Thyroid gland (tissue), 4 donors: ENCODE results near the gene FOXJ3. TPM values are rescaled to one million over a fixed set of nuclear protein-coding genes. Genes with fewer than 3 reads are reported as not detected.

Source experiments
- DNase-seq, 2 donors: peaks; one replicate each; pipeline ENCODE4 v3.0.0-alpha.2; 2019
- H3K27ac ChIP-seq, 3 donors: fragments of 200-600 bp; sonication (generic); 1 replicate in 2 of 3; 2 replicates in 1 of 3; pipeline ENCODE4 v1.5.1; 2016 to 2019; ENCODE audit warnings: mild to moderate bottlenecking in 1 of 3, moderate library complexity in 1 of 3
- H3K27me3 ChIP-seq: fragments of 200-600 bp; sonication (generic); one replicate; pipeline ENCODE4 v1.5.1; 2019
- H3K36me3 ChIP-seq, 2 donors: fragments of 200-600 bp; sonication (generic); one replicate each; pipeline ENCODE4 v1.5.1; 2016 to 2019
- H3K4me1 ChIP-seq, 2 donors: fragments of 200-600 bp; sonication (generic); one replicate each; pipeline ENCODE4 v1.5.1; 2017 to 2019
- H3K4me3 ChIP-seq, 3 donors: fragments of 200-600 bp; sonication (generic); replicated peaks in 1 of 3; 1 replicate in 2 of 3; 2 replicates in 1 of 3; pipeline ENCODE4 v1.5.1; 2016; ENCODE audit warnings: mild to moderate bottlenecking in 1 of 3
- H3K9me3 ChIP-seq: fragments of 200-600 bp; sonication (generic); one replicate; pipeline ENCODE4 v1.5.1; 2017
- POLR2A ChIP-seq, 2 donors: fragments of 450-650 bp; IDR thresholded peaks; one replicate each; pipeline ENCODE4 v1.6.1; 2017; ENCODE audit warnings: antibody characterized with exemption in 2 of 2, mild to moderate bottlenecking in 2 of 2, moderate library complexity in 1 of 2
- WGBS, 2 donors: methylation state at CpG; one replicate each; pipeline ENCODE4 v1.1.5; 2017; 5-methylcytosine and 5-hydroxymethylcytosine counted together
- intact Hi-C: fragments of 100-400 bp; cut with DNase I; formaldehyde crosslinking; loops from one replicate; pipeline ENCODE4 v1.15.1; 2023
- total RNA-seq, 4 donors: library from RNA; depleted of rRNA; stranded (reverse); fragments of >200 nt; gene quantifications; one replicate each; pipeline ENCODE4 v1.2.3, GENCODE V29; 2016
- TF ChIP-seq, protein P1 (sequence below), 6 experiments: fragments of 200-600 bp in 3 of 6; fragments of 450-650 bp in 3 of 6; sonication (generic) in 3 of 6; IDR thresholded peaks; one replicate each; pipeline ENCODE4 v1.5.1; 2016 to 2019; ENCODE audit warnings: antibody characterized with exemption in 6 of 6, mild to moderate bottlenecking in 2 of 6, inconsistent platforms in 1 of 6, moderate library complexity in 1 of 6

The FOXJ3 gene
- total RNA-seq, 4 donors from 2014 or later = 55.4 to 87.5 (median 81.0) TPM

DNA sequence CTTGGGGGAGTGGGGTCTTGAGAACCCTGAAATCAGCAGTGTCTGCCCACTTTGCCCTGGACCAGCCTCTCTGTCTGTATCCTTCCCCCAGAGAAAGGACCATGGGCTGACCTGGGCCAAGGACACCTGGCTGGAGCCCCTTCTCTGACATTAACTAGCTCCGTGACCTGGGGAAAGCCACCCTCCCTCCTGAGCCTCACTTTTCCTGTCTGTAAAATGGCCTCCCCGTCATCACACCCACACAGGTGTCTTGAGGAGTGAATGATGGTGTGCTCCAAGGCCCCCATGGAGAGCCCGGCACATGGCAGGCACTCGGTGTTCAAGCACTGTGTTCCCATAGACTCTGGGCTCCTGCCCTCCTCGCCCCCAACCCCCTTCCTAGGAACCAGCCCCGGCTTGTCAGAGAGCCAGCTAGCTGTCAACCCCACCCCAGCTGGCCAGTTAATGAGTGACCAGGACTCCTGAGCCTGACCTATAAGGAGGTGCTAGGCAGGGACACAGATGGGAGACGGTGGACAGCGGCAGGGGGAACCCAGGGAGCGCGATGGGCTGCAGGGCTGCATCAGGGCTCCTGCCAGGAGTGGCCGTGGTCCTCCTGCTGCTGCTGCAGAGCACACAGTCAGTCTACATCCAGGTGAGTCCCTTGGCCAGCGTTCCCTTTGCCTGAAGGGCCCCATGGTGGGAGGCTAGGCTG is 182.0 kb downstream of the FOXJ3 start, which contains the start of gene GUCA2B:
Gene GUCA2B (plus strand): TSS at position 504 of the 694 bp plus-strand sequence. CDS start 41 bp downstream, at position 545.
- Histone ChIP-seq H3K4me3 (no peak within 1 kb of the TSS), H3K27me3 (no peaks in the 10 kb centered on the region), H3K36me3 (no peaks in the 10 kb centered on the region), H3K4me1 (no peaks in the 10 kb centered on the region), H3K27ac (no peak within 1 kb of the TSS), H3K9me3 (no peaks in the 10 kb centered on the region)
- 76 to 81% methylated on average over 5 to 12 of the region's 12 CpGs for WGBS, 2 donors
- TF ChIP-seq, protein P1, sequence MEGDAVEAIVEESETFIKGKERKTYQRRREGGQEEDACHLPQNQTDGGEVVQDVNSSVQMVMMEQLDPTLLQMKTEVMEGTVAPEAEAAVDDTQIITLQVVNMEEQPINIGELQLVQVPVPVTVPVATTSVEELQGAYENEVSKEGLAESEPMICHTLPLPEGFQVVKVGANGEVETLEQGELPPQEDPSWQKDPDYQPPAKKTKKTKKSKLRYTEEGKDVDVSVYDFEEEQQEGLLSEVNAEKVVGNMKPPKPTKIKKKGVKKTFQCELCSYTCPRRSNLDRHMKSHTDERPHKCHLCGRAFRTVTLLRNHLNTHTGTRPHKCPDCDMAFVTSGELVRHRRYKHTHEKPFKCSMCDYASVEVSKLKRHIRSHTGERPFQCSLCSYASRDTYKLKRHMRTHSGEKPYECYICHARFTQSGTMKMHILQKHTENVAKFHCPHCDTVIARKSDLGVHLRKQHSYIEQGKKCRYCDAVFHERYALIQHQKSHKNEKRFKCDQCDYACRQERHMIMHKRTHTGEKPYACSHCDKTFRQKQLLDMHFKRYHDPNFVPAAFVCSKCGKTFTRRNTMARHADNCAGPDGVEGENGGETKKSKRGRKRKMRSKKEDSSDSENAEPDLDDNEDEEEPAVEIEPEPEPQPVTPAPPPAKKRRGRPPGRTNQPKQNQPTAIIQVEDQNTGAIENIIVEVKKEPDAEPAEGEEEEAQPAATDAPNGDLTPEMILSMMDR (IDR thresholded peaks at IDR 0.05) = no peak
- no peak for TF ChIP-seq POLR2A (IDR thresholded peaks at IDR 0.05)
- no peak for DNase-seq
- intact Hi-C loops = no loop called here

DNA sequence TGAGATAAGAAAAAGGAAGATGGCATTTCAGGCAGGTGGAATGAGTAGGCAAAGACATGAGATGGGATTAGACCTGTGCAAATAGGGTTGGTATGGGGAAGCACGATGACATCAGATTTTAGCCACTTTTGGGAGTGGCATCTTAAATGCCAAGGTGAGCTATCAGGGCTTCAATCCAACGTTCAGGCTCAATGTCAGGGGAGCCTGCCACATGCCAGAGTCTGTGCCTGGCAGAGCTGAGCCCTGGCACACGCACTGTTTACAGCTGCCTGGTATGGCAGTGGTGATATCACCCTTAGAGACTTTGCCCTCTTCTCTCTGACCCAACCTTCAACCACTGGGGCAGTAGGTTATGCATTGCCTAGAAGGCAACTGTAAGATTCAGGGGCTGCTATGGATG is 182.9 kb downstream of the FOXJ3 start:
- WGBS, 2 donors = 74 to 82% methylated on average over 2 to 3 of the region's 3 CpGs
- Histone ChIP-seq H3K27ac (no peak overlapping the region), H3K4me3 (no peak overlapping the region), H3K27me3 (no peaks in the 10 kb centered on the region), H3K4me1 (peaks cover 0 to 1% of the 10 kb centered on the region in 2 donors), H3K9me3 (no peaks in the 10 kb centered on the region), H3K36me3 (no peaks in the 10 kb centered on the region)
- no peak for DNase-seq
- no peak for TF ChIP-seq POLR2A (IDR thresholded peaks at IDR 0.05)
- TF ChIP-seq, protein P1 (IDR thresholded peaks at IDR 0.05) = no peak
- intact Hi-C loops = no loop called here

DNA sequence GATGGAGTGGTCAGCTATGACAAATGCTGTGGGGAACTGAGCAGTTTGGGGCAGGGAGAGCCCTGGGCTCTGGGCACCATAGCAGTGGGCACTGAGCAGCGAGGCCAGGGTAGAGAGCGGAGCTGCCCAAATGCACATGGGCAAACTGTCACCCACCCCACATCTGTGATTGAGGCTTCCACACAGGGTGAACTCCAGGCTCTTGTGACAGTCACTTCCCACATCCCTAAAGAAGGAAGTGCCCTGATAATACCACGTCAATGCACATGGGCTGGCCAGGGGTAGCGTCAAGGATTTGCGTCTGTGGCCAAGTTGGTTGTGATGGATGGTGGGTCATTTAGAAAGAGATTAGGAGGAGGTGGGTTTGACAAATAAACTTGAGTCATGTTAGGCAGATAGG is 184.4 kb downstream of the FOXJ3 start:
- H3K9me3 ChIP-seq = no peaks in the 10 kb centered on the region
- no peak for DNase-seq
- intact Hi-C loops = no loop called here
- 90 to 92% methylated on average over 5 of the region's 5 CpGs for WGBS, 2 donors
- H3K27ac ChIP-seq = no peak overlapping the region
- H3K4me1 ChIP-seq = peaks cover 0 to 8% of the 10 kb centered on the region in 2 donors
- H3K36me3 ChIP-seq = no peaks in the 10 kb centered on the region
- no peak overlapping the region for H3K4me3 ChIP-seq
- TF ChIP-seq, protein P1 (IDR thresholded peaks at IDR 0.05) = no peak
- TF ChIP-seq POLR2A (IDR thresholded peaks at IDR 0.05) = no peak
- H3K27me3 ChIP-seq = no peaks in the 10 kb centered on the region

DNA sequence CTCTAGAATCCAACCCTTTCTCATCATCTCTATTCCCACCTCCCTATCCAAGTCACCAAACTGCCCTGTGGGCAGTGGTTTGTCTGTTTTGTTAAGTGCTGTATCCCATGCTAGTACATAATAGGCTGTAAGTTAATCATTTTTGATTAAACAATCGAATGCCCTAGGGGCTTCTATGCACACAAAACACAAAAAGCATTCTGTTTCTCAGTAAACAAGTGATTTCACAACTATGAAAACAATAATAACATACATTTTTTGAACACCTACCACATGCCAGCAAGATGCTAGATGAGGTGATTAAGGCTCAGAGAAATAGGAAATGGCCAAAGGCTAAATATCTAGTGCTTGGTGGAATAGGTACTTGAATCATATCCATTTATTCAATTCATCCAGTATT is 186.9 kb downstream of the FOXJ3 start:
- no peak overlapping the region for H3K4me3 ChIP-seq
- no peak overlapping the region for H3K27ac ChIP-seq
- intact Hi-C loops = no loop called here
- no peaks in the 10 kb centered on the region for H3K9me3 ChIP-seq
- H3K4me1 ChIP-seq = peaks cover 7 to 16% of the 10 kb centered on the region in 2 donors
- H3K27me3 ChIP-seq = no peaks in the 10 kb centered on the region
- no peaks in the 10 kb centered on the region for H3K36me3 ChIP-seq
- TF ChIP-seq, protein P1 (IDR thresholded peaks at IDR 0.05) = no peak
- TF ChIP-seq POLR2A (IDR thresholded peaks at IDR 0.05) = no peak
- 85 to 97% methylated on average over 1 of the region's 1 CpG for WGBS, 2 donors
- DNase-seq = no peak

DNA sequence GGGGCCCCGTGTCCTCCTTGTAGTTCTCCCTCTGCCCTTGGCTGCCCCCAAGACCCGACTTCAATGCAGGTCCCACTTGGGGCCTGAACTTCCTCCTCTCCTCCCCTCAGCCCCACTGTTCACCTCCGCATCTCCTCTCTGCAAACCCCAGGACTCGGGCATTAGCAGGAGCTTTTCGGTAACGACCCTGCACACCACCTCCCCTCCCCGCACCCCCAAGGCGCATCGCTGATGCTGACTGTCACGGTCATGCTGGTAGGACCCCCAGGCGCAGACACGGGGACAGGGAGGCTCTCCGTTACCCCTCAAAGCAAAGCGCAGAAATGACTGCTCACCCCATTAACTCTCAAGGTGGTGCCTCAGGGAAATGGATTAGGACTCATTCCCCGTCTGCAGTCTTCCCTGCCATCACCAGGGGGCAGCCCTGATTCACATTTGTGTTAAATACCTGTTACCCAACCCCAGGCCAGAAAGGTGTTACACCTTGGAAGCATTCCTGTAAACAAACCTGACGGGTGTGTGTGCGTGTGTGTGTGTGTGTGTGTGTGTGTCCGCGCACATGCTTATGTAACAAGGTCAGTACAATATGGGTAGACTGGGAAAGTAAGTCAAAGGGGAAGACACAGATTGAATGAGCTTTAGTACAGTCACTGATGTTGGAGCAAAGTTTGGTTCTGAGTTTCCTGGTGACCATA is 188.3 kb downstream of the FOXJ3 start:
- no peaks in the 10 kb centered on the region for H3K27me3 ChIP-seq
- H3K36me3 ChIP-seq = no peaks in the 10 kb centered on the region
- no peak overlapping the region for H3K27ac ChIP-seq
- WGBS, 2 donors = 22 to 24% methylated on average over 19 of the region's 19 CpGs
- intact Hi-C loops = no loop called here
- H3K9me3 ChIP-seq = no peaks in the 10 kb centered on the region
- TF ChIP-seq, protein P1 (IDR thresholded peaks at IDR 0.05) = peak; percentile 76 to 98 (median 90)
- TF ChIP-seq POLR2A (IDR thresholded peaks at IDR 0.05) = no peak
- H3K4me3 ChIP-seq = no peak overlapping the region
- peak; percentile 90 to 93 for DNase-seq
- peaks cover 16 to 30% of the 10 kb centered on the region in 2 donors for H3K4me1 ChIP-seq
